HG03469 (cell line): ENCODE data around the gene SMCHD1.
"Not testable (repeated sequence)": the region's sequence is repeated elsewhere in the genome, so short reads cannot be mapped to it uniquely, and the experiment has no call there.

Source experiments
- ATAC-seq: cut with Tn5 transposase; IDR thresholded peaks from one replicate; pipeline ENCODE4 v1.9.1; 2021; ENCODE audit warnings: mild to moderate bottlenecking, moderate library complexity, moderate number of reproducible peaks; ENCODE audit not compliant: unreplicated experiment

Gene SMCHD1

GRCh38 chr18:2809666-2810183 is 154.2 kb downstream of the SMCHD1 start:
- not testable (repeated sequence) for ATAC-seq

- ATAC-seq = no peak
These were observed 155.9 kb downstream of the SMCHD1 start for GRCh38 chr18:2811416-2811815.

GRCh38 chr18:2814928-2815327 is 159.4 kb downstream of the SMCHD1 start:
- ATAC-seq = no peak

GRCh38 chr18:2818281-2818680 is 162.8 kb downstream of the SMCHD1 start:
- ATAC-seq = no peak

- ATAC-seq = no peak
These were observed 166.2 kb downstream of the SMCHD1 start for GRCh38 chr18:2821695-2822094.

- ATAC-seq = no peak
These were observed 166.8 kb downstream of the SMCHD1 start for GRCh38 chr18:2822213-2822921.

- ATAC-seq = no peak
These were observed 167.7 kb downstream of the SMCHD1 start for GRCh38 chr18:2823202-2823601.

- no peak for ATAC-seq
These were observed 168.4 kb downstream of the SMCHD1 start for GRCh38 chr18:2823966-2824365.

- ATAC-seq = no peak
These were observed 169.3 kb downstream of the SMCHD1 start for GRCh38 chr18:2824865-2825264.

- no peak for ATAC-seq
These were observed 170.2 kb downstream of the SMCHD1 start for GRCh38 chr18:2825613-2826175.

- ATAC-seq = no peak
These were observed 171.1 kb downstream of the SMCHD1 start for GRCh38 chr18:2826581-2826980.

GRCh38 chr18:2827061-2827460 is 171.5 kb downstream of the SMCHD1 start:
- ATAC-seq = no peak

GRCh38 chr18:2836118-2836517 is 180.6 kb downstream of the SMCHD1 start:
- ATAC-seq = not testable (repeated sequence)

GRCh38 chr18:2837290-2837689 is 181.8 kb downstream of the SMCHD1 start:
- not testable (repeated sequence) for ATAC-seq

- no peak for ATAC-seq
These were observed 183.7 kb downstream of the SMCHD1 start for GRCh38 chr18:2839202-2839601.

GRCh38 chr18:2840521-2840920 is 185.0 kb downstream of the SMCHD1 start:
- ATAC-seq = no peak

GRCh38 chr18:2843146-2843545 is 187.6 kb downstream of the SMCHD1 start:
- ATAC-seq = no peak

GRCh38 chr18:2845172-2845571 is 189.6 kb downstream of the SMCHD1 start:
- ATAC-seq = no peak

- ATAC-seq = no peak
These were observed 191.2 kb downstream of the SMCHD1 start, which contains the start of gene EMILIN2 for GRCh38 chr18:2846636-2847316. Gene EMILIN2, plus strand, starts transcription at chr18:2847006. Its CDS starts 183 bp downstream, at chr18:2847189.

- no peak for ATAC-seq
These were observed 192.1 kb downstream of the SMCHD1 start for GRCh38 chr18:2847317-2848246.
